DMS79 treated with DMSO at 0.1 percent for 48 hours (cell line): ENCODE data around the gene TOP2B.
A peak's percentile ranks its signal among the peaks of the same experiment; 100 is the strongest.

Source experiments
- DNase-seq: peaks from one replicate; lab custom pipeline; 2025; lab: John Stamatoyannopoulos, UW

The TOP2B gene

DNA sequence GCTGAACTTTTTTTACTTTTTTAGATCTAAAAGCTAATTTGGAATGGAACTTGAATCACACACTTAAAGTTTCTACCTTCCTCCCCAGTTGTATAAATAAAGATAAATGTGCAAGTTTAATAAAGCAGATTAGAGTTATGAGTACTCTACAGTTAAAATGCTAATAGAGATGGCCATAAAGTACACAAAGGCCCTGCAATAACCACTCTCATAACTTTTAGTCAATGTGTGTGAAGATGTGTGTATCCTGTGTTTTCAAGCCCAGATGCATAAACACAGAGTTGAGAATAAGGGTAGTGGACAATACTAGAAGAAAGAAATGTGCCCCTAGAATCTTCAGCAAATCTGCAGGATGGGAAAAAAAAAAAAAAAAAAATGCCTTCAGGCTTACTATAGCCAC lies 45.3 kb downstream of the TOP2B start:
- DNase-seq: no peak

DNA sequence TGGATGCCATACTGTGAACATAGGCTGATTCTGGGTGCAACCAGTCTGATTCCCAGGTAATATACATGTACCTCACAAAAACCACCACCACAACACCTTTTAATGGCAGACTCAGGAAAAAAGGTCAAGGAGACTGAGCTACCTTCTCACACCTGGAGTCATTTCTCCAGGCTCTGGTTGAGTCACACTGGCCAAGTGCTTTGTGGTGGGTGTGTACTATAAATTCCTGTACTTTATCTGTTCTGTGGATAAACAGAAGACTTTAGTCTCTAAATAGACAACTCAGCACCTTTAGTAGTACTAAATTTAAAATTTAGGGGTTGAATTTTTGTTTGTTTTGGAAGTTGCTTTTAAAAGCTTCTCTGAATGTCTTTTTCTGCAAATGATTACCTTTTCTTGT lies 46.7 kb downstream of the TOP2B start:
- no peak for DNase-seq

DNA sequence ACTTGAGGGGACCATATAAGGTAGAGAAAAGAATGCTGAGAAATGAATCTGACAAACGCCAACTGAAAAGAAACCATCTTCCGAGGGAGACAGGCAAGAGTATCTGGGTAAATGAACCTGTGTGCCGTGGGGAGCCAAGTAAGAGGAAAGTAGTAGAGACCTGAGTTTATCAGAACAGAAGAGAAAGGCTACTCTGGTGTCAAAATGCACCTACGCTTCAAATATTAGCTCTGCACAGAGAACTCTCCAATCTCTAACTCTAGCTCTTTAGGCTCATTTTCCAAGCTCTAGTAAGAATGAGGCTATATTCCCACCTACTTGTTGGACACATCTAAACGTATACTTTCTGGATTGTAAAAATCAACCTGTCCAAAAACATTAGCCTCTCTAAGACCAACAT lies 53.5 kb downstream of the TOP2B start:
- no peak for DNase-seq

DNA sequence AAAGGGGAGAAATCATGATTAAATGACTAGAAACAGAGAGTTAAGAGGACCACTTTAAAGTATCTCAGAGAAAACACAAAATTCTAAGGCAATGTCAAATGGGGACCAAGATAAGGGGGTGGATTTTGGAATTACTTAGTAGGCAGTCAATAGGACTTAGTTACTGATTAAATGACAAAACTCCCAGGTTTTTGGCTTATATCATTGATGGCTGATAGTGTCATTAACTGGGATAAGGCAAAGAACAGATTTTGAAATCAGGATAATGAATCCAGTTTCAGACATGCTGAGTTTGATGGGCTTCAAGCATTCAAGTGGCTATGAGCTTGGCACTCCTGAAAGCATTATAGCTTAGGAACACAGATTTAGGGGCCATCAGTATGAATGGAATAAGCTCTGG lies 53.9 kb downstream of the TOP2B start:
- DNase-seq: no peak

DNA sequence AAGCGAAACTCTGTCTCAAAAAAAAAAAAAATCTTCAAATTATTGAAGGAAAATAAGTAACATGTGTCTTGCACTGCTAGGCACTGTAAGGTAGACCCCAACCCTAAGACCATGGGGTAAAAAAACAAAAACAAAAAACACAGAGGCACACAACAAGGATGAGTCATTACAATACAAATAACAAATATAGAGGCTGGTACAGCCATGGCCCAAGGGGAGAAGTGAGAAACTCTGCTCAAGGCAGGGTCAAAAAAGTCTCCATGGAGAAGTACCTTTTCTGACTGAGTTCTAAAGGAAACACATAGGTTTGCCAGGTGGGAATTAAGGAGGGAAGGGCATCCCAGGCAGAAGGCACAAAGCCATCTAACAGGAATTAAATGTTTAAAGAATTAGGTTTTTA lies 54.5 kb downstream of the TOP2B start:
- no peak for DNase-seq

DNA sequence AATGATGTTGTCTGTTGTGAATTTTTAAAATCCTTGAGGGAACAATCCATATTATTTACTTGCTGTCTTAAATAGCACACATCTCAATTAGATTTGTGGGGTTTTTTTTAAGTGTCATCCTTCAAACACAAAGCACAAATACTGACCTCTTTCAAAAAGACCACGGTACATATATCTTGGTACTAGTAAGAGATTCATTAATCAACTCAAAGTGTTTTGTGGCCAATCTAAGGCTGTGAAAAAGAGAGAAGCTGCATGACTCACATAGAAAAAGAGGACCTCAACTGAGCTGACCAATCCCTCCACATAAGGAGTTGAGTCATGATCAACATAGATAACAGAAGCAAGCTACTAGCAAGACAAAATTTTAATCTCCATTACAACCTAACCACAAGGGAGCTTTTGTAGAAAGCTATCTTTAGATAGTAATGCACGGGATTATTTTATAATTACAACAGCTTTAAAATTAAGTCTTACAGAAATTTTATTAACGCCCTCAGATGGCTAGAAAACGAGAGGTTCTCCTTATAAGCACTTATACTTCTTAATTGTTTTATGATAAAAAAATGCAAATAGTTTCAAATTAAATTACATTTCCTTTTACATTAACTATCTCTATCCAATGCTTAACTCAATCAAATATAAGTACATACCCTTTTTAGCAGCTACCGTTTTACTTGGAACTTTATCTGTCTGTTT lies 60.5 kb downstream of the TOP2B start:
- DNase-seq: no peak

DNA sequence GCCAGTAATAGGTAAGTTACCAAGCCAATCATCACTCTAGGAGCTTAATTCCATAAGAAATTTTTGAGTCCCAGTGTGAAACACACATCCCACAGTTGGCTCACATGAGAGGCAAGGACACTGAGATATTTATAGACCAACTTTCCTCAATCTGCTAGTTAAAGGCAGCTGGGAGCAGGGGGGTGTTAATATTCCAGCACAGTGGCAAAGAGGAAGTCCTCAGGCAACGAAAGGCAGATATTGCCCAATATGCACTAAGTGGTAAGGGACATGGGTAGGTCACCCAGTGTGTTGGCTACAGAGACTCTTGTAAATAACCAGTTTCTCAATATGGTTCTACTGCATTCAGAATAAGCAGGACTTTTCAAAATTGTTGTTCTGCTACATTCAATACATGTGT lies 61.0 kb downstream of the TOP2B start:
- no peak for DNase-seq

DNA sequence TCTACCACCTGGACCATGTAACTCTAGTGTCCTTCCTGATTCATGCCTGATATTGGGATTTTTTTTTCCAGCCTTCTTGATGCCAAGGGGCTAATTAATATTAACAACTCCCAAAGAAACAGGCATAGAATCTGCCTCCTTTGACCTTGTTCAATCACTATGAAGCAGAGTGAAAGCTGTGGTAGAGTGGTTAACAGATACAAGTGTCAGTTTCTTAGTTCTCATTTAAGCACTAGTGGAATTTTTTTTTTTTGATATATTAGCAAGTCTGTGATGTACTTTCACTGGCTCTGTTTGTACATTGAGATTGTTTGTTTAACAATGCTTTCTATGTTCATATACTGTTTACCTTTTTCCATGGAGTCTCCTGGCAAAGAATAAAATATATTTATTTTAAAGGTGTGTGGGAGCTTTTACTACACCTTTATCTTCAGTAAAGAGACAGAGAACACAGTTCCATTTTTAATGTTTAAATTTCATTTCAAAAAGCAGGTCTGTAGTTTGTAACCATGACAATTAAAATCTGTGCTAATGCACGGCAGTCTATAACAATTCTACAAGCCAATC lies 67.1 kb downstream of the TOP2B start:
- DNase-seq: no peak

DNA sequence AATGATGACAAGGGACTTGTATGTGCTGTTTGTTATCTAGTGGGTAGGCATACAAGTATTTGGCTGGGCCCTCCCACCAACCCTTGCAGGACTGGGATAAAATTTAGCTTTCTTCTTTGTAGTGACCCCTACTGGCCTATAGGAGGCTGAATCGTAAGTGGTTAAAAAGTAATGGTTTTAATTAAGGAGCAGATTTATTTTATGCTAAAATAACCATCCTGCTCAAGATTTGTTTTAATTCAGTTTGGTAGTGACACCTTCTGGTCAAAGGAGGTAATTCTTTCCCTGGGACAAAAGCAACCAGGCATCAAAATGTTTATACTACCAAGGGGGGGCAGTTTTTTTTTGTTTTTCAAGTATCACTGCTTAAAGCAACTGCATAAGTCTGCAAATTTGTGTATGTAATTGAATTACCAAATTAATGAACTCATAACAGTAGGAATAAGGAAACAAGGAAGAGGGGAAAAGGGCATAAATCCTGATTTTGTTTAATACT lies 70.7 kb downstream of the TOP2B start:
- peak; percentile 27 for DNase-seq

DNA sequence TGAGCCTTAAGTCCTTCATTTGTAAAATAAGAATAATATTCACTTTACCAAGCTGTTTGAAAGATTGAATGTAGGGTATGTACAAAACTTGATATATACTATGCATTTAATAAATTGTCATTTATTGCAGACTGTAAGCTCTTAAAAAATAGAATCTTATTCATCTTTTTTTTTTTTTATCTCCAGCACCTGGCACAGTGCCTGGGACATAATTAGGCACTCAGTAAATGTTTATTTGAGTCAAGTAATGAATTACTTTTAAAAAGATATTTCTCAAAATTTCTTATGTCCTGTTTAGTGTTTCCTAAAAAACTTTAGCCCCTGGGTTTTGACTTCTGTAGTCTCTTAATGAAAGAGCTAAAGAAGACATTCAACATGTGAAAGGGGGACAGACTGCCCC lies 71.7 kb downstream of the TOP2B start:
- no peak for DNase-seq

DNA sequence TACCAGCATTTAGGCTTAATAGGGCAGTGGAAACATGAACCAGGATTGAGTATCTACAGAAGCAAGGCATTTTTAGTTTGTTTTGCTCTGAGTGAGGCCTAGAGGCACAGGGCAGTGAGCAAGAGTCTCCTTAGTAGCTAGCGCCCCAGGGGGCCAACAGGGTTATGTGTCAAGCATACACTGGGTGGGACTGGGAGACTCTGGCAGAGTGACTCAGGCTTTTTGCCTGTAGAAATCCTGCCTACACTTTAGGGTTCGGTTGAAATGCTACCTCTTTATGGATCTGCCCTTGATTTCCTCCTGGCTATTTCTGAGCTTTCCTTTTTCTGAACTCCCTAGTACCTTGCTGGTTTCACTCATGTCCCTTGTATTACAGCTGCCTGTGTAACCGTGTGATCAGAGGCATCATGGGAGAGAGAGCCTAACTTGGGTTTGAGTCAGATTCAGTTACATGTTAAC lies 72.2 kb downstream of the TOP2B start:
- no peak for DNase-seq

DNA sequence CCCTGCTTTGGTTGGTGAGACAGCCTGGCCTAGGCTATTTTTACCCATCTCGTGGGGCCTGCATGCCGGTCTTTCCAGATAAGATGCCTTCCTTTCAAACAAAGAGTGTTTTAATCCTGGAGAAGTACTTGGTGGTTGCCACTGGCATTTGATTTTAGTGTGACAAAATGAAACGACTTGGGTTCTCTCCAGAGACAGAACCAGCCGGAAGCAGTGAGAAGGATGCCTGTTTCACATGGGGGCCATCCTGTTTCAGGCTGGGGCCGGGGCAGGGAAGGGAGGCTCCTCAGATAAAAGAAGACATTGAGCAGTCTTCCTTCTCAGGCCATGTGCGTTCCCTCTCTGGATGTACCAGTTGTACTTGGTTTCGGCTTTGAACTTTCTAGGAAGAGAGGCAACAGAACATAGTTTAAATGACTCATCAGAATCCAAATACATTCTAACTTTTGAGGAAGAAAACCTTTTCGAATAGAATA lies 74.9 kb downstream of the TOP2B start:
- DNase-seq: no peak

DNA sequence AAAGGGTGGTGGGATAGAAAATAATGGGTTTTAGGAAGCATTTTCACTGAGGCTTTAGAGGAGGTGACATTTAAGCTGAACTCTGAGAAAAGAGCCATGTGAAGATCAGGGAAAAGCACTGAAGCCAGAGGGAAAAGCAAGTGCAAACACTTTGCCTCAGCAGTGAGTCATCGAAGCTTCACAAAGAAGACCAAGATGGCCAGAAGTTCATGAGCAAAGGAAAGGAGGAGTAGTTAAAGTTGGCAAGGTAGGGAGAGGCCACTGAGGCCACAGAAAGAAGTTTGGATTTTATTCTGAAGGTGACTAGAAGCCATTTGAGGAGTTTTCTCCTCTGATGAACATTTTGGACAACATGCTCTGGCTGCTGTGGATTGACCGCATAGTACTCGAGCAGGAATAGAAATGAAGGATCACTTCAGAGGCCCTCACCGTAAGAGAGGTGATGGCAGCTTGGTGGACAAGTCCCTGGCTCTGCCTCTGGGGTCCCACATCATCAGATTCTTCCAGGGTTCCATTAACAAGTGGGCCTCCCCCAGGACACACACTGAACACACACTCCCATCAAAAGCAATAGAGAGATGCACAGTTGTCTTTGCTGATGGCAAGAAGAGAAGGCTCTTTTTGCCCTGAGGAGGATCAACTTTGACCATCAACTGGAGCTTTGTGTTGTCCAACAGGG lies 75.5 kb downstream of the TOP2B start:
- DNase-seq: no peak

DNA sequence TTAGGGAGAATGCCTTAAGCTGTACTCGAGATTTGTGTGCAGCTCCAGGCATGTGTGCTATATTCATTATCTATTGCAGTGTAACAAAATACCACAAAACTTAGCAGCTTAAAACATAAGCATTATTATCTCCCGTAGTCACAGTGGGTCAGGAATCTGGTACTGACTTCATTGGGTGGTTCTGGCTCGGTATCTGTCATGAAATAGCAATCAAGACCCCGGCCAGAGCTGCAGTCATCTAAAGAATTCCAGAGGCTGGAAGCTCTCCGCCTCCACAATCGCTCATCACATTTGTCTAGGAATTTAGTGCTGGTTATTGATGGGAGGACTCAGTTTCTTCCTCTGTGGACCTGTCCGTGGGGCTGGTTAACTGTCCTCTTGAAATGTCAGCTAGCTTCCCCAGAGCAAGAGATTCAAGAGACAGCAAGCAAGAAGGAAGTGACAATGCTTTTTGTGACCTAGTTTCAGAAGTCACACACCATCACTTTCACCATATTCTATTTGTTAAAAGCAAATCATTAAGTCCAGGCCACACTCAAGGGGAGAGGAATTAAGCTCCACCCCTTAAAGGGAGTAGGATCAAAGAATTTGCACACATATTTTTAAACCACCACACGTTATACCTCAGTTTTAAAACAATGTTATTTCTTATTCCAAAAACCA lies 76.1 kb downstream of the TOP2B start:
- DNase-seq: no peak

DNA sequence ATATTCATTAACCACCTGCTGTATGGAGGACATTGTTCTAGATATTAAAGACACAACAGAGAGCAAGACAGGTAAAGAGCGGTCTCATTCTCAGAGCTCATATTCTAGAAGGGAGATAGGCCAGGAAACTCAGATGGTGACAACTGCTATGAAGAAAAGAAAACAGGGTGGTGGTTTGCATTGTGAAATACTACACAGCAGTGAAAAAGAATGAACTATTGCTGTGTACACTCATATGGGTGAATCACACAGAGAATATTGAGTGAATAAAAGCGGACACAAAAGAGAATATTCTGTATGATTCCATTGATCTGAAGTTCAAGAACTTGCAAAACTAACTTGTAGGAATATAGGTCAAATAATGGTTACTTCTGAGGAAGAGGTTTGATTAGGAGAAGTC lies 76.7 kb downstream of the TOP2B start:
- no peak for DNase-seq

DNA sequence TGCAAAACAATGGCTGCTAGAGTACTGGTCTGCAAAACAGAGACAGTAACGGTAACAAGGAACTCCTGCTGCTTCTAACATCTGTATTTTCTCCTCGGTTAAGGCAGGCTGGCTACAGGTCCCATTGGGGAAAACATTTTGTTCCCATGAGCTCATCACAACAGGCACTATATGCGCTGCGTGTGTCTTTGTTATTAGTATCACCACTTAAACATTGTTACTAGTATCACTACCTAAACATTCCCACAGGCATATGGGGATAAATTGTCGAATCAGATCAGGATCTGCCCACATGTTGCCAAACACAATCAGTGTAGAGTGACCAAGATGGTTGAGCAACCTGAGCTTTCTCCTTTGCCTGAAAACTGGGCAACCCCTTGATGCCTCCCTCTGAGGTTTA lies 77.2 kb downstream of the TOP2B start:
- no peak for DNase-seq

DNA sequence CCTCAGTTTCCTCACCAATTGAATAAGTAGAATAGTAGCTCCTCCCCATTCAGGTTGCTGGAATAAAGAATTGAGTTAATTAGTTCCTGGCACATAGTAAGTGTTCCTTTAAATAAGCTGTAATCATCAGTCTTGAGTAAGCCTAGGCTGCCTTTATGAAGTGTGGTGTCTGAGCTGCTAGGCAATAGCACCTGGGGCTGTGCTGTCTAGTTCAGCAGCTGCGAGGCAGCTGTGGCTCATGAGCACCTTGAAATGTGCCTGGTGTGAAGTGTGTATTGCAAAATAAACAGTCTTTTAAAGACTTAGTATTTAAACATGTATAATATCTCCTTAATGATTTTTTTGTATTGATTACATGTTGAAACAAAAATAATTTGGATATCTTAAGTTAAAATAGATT lies 77.6 kb downstream of the TOP2B start:
- no peak for DNase-seq

DNA sequence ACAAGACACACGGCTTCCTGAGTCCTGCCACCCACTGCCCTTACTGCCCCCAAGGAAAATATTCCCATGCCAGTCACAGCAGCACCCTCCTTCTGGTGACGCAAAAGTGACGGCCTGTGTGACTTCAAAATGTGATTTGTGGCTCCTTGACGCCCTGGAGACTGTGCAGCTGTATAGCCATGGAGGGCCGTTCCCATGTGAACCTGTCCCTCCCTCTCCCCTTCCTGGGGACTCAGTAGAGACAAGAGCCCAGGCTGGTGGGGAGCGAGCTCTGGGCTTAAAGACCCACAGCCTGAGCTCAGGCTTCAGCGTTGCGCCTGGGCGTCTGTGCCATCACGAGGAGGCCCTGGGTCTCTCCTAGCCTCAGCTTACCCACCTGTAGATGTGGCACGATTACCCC lies 78.2 kb downstream of the TOP2B start:
- no peak for DNase-seq

DNA sequence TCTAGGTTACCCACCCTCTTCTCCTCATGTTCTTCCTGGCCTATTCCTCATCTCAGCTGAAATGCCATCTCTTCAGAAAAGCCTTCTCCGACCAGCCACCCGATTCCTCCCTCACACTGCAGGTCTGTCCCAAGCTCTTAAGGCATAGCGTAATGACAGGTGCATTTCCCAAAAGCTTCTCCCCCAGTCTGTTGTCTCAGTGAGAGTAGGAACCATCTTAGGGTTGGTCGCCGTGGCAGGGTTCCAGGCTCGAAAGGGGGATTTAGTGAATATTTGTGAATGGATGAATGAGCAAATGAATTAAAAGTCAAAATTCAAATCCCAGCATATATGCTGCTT lies 78.6 kb downstream of the TOP2B start:
- no peak for DNase-seq

DNA sequence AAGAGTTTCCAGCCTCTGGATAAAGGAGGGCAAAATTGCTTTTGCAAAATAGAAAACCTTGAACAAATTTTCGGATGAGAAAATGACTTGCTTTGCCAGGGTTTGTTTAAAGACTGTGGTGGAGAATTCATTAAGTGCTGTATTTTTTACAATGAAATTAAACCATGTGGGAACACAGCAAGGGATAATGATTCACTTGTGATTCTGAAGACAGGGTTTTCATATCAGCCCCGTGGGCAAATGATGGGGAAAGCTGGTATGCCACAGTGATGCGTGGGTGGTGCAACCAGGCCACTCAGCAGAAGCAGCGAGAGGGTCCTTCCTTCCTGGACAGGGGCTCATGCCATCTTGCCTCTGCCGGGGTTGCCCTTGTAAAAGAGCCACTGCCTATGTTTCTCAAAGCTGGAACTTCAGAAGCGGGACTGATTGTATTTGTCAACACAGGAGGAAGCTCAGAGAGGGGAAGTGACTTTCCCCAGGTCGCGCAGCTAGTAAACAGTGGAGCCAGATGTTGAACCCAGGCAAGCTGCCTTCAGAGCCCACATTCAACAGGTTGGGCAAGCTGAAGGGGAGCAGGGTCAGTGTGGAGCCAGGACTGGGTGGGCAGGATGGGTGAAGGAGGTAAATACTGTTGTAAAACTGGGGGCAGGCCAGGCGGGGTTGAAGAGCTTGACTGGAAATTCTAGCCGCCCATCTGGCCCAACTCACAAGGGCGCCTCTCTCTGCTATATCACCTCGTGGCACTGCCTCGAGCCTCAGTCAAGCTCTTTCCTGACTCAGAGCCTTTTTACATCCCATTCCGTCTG lies 79.1 kb downstream of the TOP2B start:
- DNase-seq: no peak

DNA sequence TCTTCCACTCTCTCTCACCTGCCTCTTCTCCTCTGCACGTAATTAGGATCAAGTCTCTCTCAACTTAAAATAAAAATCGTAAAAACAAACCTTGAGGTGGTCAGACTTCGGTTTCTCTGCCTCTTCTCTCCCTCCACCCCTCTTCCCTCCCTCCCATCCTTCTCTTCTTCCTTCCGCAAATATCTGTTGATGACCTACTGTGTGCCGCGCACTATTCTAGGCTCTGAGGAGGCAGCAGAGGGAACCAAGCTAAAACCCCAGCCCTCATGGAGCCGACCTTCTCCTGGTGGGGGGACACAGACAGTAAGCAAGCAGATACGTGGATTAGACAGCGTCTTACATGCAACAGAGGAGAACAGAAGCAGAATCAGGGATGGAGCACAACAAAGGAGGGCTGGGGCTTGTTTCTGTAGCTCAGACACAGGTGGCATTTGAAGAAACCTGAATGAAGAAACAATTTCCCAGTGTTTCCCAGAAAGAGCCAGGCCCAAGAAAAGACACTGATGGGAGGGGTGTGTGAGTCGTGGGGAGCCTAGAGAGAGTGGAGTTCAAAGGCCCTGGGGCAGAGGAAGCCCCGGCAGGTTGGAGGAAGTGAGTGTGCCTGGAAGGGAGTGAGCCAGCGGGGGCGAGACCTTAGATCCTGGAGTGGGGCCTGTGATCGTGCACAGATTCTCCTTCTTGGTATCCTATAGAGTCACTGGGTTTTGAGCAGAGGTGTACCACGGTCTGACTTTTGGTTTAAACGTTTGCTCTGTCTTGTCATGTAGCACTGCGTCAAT lies 80.5 kb downstream of the TOP2B start:
- DNase-seq: no peak
